HG03135 (cell line): ENCODE results near the gene ILDR2.

Experiments used
- ATAC-seq: cut with Tn5 transposase; IDR thresholded peaks from one replicate; pipeline ENCODE4 v1.9.1; 2021; ENCODE audit warnings: mild to moderate bottlenecking, moderate library complexity; ENCODE audit not compliant: unreplicated experiment

ILDR2 gene

GRCh38 chr1:166975361-166976129 is at the start of gene ILDR2:
TSS of gene ILDR2 (minus strand) at chr1:166975540. CDS start at chr1:166975268, 272 bp downstream.
- ATAC-seq, result peak; percentile 64

GRCh38 chr1:167022384-167022783 is 47.0 kb upstream of the ILDR2 start:
- no peak for ATAC-seq

- no peak for ATAC-seq
Measured at GRCh38 chr1:167016100-167016750, 40.9 kb upstream of the ILDR2 start.

- no peak for ATAC-seq
Measured at GRCh38 chr1:167013108-167013929, 38.0 kb upstream of the ILDR2 start.

GRCh38 chr1:167012570-167012969 is 37.2 kb upstream of the ILDR2 start:
- no peak for ATAC-seq

- no peak for ATAC-seq
Measured at GRCh38 chr1:167011560-167012191, 36.3 kb upstream of the ILDR2 start.

GRCh38 chr1:167003711-167004110 is 28.4 kb upstream of the ILDR2 start:
- no peak for ATAC-seq

GRCh38 chr1:167002354-167002753 is 27.0 kb upstream of the ILDR2 start:
- ATAC-seq, result no peak

- ATAC-seq, result no peak
Measured at GRCh38 chr1:167000546-167000945, 25.2 kb upstream of the ILDR2 start.

GRCh38 chr1:166999500-167000055 is 24.2 kb upstream of the ILDR2 start:
- no peak for ATAC-seq

GRCh38 chr1:166999075-166999474 is 23.7 kb upstream of the ILDR2 start:
- no peak for ATAC-seq

- no peak for ATAC-seq
Measured at GRCh38 chr1:166988974-166989515, 13.7 kb upstream of the ILDR2 start, which contains the start of gene MAEL. TSS of gene MAEL (plus strand) at chr1:166989280. CDS start at chr1:166989353, 73 bp downstream.

GRCh38 chr1:166981589-166981988 is 6.2 kb upstream of the ILDR2 start:
- no peak for ATAC-seq

GRCh38 chr1:166980818-166981217 is 5.5 kb upstream of the ILDR2 start:
- ATAC-seq, result no peak

GRCh38 chr1:166980383-166980782 is 5.0 kb upstream of the ILDR2 start:
- no peak for ATAC-seq

GRCh38 chr1:166978821-166979220 is 3.5 kb upstream of the ILDR2 start:
- no peak for ATAC-seq

- ATAC-seq, result no peak
Measured at GRCh38 chr1:166977951-166978350, 2.6 kb upstream of the ILDR2 start.

GRCh38 chr1:166974647-166975345 is 544 bp downstream of the ILDR2 start:
- no peak for ATAC-seq

GRCh38 chr1:166972826-166973225 is 2.5 kb downstream of the ILDR2 start:
- ATAC-seq, result no peak

GRCh38 chr1:166972193-166972592 is 3.1 kb downstream of the ILDR2 start:
- no peak for ATAC-seq
